NB4 (cell line): ENCODE measurements around the gene MBTPS2.

Experiments used
- DNase-seq: peaks from one replicate; pipeline ENCODE4 v3.0.0; 2010; ENCODE audit warnings: low read depth
- H3K4me3 ChIP-seq: one replicate; pipeline ENCODE4 v1.5.1; 2011; ENCODE audit warnings: mild to moderate bottlenecking, low read depth, low read length, moderate library complexity
- MYC ChIP-seq: IDR thresholded peaks from 2 replicates; pipeline ENCODE4 v1.6.1; 2011; ENCODE audit warnings: low read depth, low read length
- POLR2A ChIP-seq: IDR thresholded peaks from 2 replicates; pipeline ENCODE4 v1.6.1; 2011; ENCODE audit warnings: mild to moderate bottlenecking; ENCODE audit not compliant: insufficient read length; ENCODE audit errors: extremely low read depth
- TF ChIP-seq, protein P1 (sequence below): IDR thresholded peaks from one replicate; pipeline ENCODE4 v1.5.1; 2012; ENCODE audit warnings: low read depth, low read length
- TF ChIP-seq, protein P2 (sequence below): IDR thresholded peaks from 2 replicates; pipeline ENCODE4 v1.6.1; 2011; ENCODE audit warnings: low read depth, low read length

The MBTPS2 gene

DNA sequence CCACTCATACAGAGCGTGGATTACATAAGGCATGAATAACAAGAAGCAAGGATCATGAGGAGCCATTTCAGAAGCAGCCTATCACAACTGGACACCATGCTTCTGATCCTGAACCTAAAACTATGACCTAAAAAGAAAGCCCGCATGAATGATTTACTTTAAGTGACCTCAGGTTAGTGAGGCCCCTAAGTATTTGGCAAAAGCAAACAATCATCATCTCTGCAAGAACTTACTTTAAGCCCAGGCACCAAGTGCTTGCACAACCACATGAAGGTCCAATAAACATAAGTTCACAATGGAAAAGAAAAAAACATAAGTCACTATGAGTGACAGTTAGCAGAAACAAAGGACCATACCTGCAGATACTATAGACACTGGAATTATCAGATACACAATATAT is 7.9 kb upstream of the MBTPS2 start:
- TF ChIP-seq MYC (no peak), POLR2A (no peak)
- TF ChIP-seq, protein P1, sequence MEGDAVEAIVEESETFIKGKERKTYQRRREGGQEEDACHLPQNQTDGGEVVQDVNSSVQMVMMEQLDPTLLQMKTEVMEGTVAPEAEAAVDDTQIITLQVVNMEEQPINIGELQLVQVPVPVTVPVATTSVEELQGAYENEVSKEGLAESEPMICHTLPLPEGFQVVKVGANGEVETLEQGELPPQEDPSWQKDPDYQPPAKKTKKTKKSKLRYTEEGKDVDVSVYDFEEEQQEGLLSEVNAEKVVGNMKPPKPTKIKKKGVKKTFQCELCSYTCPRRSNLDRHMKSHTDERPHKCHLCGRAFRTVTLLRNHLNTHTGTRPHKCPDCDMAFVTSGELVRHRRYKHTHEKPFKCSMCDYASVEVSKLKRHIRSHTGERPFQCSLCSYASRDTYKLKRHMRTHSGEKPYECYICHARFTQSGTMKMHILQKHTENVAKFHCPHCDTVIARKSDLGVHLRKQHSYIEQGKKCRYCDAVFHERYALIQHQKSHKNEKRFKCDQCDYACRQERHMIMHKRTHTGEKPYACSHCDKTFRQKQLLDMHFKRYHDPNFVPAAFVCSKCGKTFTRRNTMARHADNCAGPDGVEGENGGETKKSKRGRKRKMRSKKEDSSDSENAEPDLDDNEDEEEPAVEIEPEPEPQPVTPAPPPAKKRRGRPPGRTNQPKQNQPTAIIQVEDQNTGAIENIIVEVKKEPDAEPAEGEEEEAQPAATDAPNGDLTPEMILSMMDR = no peak
- TF ChIP-seq, protein P2, sequence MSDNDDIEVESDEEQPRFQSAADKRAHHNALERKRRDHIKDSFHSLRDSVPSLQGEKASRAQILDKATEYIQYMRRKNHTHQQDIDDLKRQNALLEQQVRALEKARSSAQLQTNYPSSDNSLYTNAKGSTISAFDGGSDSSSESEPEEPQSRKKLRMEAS = no peak
- no peak overlapping the region for H3K4me3 ChIP-seq
- no peak for DNase-seq

DNA sequence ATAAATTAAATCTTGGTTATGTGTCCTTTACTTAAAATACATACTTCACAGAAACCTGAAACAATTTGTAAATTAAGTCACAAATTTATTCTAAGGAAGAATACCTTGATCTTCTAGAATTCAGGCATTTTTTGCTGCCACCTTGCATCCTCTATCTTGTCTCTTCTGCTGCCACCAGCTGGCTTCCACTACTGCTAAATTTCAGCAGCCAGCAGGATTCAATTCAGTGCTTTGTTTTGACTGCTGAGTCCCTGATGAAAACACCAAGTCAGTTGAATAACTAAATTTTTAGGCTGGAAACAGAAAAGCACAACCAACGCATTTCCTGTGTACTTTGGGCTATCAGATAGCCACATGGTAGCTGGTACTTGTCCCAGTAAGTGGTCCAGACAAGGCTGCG is 2.4 kb upstream of the MBTPS2 start:
- DNase-seq = no peak
- no peak for TF ChIP-seq POLR2A
- TF ChIP-seq MYC = no peak
- TF ChIP-seq, protein P2 = no peak
- H3K4me3 ChIP-seq = no peak overlapping the region

DNA sequence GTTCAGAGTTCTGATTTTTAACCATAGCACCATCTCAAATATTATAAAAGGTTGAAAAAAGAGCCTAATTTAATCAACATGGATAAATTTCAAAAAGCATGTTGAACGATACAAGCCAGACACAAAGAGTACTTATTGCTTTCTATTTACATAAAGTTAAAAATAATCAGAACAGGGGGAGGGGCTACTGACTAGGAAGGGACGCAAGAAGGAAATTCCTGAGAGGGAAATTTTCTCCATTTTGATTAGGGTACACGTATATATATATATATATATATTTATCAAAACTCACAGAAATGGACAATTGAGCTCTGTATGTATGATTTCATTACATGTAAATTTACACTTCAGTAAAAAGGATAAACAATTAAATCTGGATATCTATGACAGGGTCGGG is 482 bp upstream of the MBTPS2 start:
- DNase-seq = no peak
- H3K4me3 ChIP-seq = peak overlapping the region; percentile 87
- no peak for TF ChIP-seq MYC
- TF ChIP-seq, protein P2 = no peak
- TF ChIP-seq POLR2A = no peak
- TF ChIP-seq, protein P1 = no peak

DNA sequence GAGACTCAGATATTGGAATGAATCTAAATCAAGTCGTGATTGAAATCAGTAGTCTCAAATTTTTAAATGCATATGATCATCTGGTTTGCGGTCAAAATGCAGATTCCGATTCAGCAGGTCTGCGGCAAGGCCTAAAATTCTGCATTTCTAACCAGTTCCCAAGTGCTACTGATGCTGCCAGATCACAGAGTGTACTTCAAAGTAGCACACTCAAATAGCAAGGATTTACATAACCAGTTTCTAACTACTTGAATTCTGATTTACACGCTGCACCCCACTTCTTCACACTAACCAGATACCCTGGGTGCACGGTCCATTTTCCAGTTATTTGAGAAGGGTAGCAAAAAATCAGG is 752 bp downstream of the MBTPS2 start:
- DNase-seq = peak; percentile 26
- peak overlapping the region; percentile 87 for H3K4me3 ChIP-seq
- TF ChIP-seq MYC (no peak), POLR2A (no peak)
- TF ChIP-seq, protein P1 = no peak
- TF ChIP-seq, protein P2 = no peak

DNA sequence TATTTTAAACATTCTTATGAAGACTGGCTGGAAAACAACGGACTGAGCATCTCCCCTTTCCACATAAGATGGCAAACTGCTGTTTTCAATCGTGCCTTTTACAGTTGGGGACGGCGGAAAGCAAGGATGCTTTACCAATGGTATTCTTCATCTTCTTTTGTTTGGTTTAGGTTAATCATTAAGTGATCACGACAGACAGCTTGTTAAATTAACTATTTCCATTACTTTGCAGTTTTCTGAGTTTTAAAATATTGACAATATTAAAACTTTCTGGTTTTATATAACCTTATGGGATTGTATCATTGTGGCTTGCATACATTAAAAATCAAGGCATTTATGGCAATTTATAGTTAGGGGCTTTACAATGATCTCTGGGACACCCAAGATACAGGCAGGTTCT is 3.8 kb downstream of the MBTPS2 start:
- no peak overlapping the region for H3K4me3 ChIP-seq
- TF ChIP-seq, protein P2 = no peak
- TF ChIP-seq MYC = no peak
- TF ChIP-seq, protein P1 = no peak
- TF ChIP-seq POLR2A = no peak
- no peak for DNase-seq

DNA sequence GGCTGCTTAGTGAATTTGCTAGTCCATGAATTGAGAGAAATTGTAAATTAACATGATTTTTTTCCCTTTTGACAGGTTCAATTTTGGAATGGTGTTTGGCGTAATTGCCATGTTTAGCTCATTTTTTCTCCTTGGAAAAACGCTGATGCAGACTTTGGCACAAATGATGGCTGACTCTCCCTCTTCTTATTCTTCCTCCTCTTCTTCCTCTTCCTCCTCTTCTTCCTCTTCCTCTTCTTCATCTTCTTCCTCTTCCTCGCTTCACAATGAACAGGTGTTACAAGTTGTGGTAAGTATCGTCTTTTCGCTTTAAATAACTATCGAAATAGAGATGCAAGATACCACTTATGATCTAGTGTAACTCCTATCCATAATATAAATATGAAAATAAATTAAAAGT is 5.7 kb downstream of the MBTPS2 start:
- DNase-seq = no peak

More for the DNA sequence above, 5.7 kb downstream of the MBTPS2 start:
- no peak overlapping the region for H3K4me3 ChIP-seq
- TF ChIP-seq MYC = no peak
- TF ChIP-seq, protein P2 = no peak
- TF ChIP-seq POLR2A = no peak
- TF ChIP-seq, protein P1 = no peak
